NK-92 treated with Interleukin-12 subunit alpha and Interleukin-12 subunit beta, amount 100 ng/mL, for 24 hours (cell line): Measurements from ENCODE around the gene ITGB5.
"Not testable (repeated sequence)": the region's sequence is repeated elsewhere in the genome, so short reads cannot be mapped to it uniquely, and the experiment has no call there.

Experiments used
- DNase-seq: peaks from one replicate; lab custom pipeline; 2025; lab: John Stamatoyannopoulos, UW

ITGB5 gene

GRCh38 chr3:124770336-124771082 is 116.7 kb downstream of the ITGB5 start:
- DNase-seq = peak; percentile 24

- no peak for DNase-seq
Measured at GRCh38 chr3:124769462-124769861, 117.7 kb downstream of the ITGB5 start.

GRCh38 chr3:124768812-124769211 is 118.4 kb downstream of the ITGB5 start:
- no peak for DNase-seq

- DNase-seq = no peak
Measured at GRCh38 chr3:124767691-124768090, 119.5 kb downstream of the ITGB5 start.

GRCh38 chr3:124767264-124767663 is 119.9 kb downstream of the ITGB5 start:
- DNase-seq = no peak

GRCh38 chr3:124766113-124767095 is 120.8 kb downstream of the ITGB5 start:
- DNase-seq = no peak

- no peak for DNase-seq
Measured at GRCh38 chr3:124765197-124765840, 121.8 kb downstream of the ITGB5 start.

- no peak for DNase-seq
Measured at GRCh38 chr3:124764746-124765145, 122.4 kb downstream of the ITGB5 start.

GRCh38 chr3:124763644-124764358 is 123.4 kb downstream of the ITGB5 start:
- no peak for DNase-seq

GRCh38 chr3:124763206-124763605 is 124.0 kb downstream of the ITGB5 start:
- no peak for DNase-seq

GRCh38 chr3:124762661-124763011 is 124.5 kb downstream of the ITGB5 start:
- no peak for DNase-seq

GRCh38 chr3:124761935-124762660 is 125.1 kb downstream of the ITGB5 start:
- no peak for DNase-seq

- DNase-seq = peak; percentile 53
Measured at GRCh38 chr3:124761250-124761796, 125.8 kb downstream of the ITGB5 start.

- no peak for DNase-seq
Measured at GRCh38 chr3:124760601-124761000, 126.6 kb downstream of the ITGB5 start.

GRCh38 chr3:124759666-124760401 is 127.3 kb downstream of the ITGB5 start:
- DNase-seq = no peak

- DNase-seq = no peak
Measured at GRCh38 chr3:124758851-124759635, 128.1 kb downstream of the ITGB5 start.

- DNase-seq = not testable (repeated sequence)
Measured at GRCh38 chr3:124757926-124758325, 129.2 kb downstream of the ITGB5 start.

- no peak for DNase-seq
Measured at GRCh38 chr3:124752051-124752450, 135.1 kb downstream of the ITGB5 start.

- DNase-seq = no peak
Measured at GRCh38 chr3:124751501-124751900, 135.7 kb downstream of the ITGB5 start.
